Ovary (tissue), 3 donors: Measurements from ENCODE around the gene ELP5.

ENCODE experiments used
- CTCF ChIP-seq, 3 donors: fragments of 450-650 bp in 2 of 3; fragments of 200-600 bp in 1 of 3; IDR thresholded peaks; one replicate each; pipeline versions ENCODE4 v1.5.1 to v1.8.0; 2016 to 2022; ENCODE audit warnings: antibody characterized with exemption in 3 of 3, mild to moderate bottlenecking in 1 of 3
- EP300 ChIP-seq: sonication (generic); formaldehyde crosslinking; IDR thresholded peaks from one replicate; pipeline ENCODE4 v1.6.1; 2017; ENCODE audit warnings: antibody characterized with exemption
- POLR2A ChIP-seq: fragments of 450-650 bp; IDR thresholded peaks from one replicate; pipeline ENCODE4 v1.6.1; 2017; ENCODE audit warnings: antibody characterized with exemption, mild to moderate bottlenecking, moderate library complexity
- donor health status: DM: no; HTN: no; CAD: no.

GRCh38 chr17:7258731-7259554 lies 6.9 kb downstream of the ELP5 start:
- no peak for TF ChIP-seq CTCF (IDR thresholded peaks at IDR 0.05)
- no peak for TF ChIP-seq POLR2A
- no peak for TF ChIP-seq EP300
